Fibroblast of upper back skin (primary cell): Measurements from ENCODE around the gene CNTFR.
A peak's percentile ranks its signal among the peaks of the same experiment; 100 is the strongest.

Experiments
- DNase-seq: peaks from one replicate; pipeline ENCODE4 v3.0.0-alpha.2; 2013

Gene CNTFR

DNA sequence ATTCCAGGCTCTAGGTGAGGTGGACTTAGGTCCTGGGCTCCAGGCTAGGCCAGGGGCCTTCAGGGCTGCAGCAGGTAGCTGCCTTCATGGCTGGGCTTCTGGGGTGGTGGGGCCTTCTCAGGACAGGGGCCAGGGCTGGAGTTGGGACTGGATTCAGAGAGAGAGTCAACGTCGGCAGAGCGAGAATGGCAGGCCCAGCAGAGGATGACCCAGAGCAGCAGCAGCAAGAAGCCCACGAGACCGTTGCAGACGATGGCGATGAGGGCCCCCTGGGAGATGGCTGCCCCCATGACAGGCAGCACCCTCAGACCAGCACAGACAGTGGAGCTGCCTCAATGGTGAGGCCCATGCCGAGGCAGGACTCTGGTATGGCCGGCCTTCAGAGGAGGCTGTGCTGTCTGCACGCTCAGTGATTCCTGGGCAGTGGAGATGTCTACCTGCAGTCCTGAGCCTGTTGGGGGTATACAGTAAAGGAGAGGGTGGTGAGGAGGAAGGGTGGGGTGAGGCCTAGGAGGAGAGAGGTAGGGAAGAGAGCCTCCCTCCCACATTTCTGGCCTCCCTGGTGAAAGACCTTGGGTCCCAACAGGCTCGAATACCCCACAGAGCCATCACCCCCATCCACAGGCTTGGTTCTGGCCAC, 68.0 kb downstream of the CNTFR start:
- no peak for DNase-seq

DNA sequence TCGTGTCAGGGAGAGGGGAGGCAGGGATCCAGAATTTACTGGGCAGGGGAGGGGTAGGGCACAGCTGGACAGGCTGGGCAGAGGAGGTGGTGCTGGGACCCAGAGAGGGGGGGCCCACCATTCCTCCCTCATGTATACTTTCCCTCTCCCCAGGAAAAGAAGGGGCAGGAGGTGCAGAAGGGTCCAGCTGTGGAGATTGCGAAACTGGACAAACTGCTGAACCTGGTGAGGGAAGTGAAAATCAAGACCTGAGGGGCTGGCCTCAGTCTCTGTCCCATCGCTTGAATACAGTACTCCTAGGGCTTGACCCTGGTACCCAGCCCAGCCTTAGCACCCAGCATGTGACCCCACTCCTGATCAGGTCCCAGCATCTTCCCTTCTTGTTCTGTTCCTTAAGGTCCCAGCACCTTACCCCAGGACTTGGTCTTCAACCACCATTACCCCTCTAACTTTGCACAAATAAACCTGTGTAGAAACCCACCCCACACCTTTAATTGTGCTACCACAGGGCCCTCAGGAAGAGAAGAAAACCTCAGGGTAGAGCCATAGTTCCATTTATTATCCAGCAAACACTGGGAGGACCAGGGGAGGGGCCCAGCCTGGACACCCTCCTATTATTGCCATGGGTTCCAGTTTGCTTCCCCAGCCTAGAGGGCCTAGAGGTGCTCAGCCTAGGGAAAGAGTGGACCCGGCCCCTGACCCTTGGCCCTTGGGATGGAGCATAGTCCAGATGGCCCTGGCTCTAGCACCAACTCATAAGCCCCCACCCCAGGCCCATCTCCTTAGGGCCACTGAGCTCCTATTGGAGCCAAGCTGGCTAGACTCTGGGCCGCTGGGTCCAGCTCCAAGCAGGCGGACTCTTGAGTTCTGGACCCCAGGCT, 68.8 kb downstream of the CNTFR start:
- DNase-seq = no peak

- DNase-seq = no peak
Observed at GRCh38 chr9:34520096-34520495, 69.4 kb downstream of the CNTFR start.

DNA sequence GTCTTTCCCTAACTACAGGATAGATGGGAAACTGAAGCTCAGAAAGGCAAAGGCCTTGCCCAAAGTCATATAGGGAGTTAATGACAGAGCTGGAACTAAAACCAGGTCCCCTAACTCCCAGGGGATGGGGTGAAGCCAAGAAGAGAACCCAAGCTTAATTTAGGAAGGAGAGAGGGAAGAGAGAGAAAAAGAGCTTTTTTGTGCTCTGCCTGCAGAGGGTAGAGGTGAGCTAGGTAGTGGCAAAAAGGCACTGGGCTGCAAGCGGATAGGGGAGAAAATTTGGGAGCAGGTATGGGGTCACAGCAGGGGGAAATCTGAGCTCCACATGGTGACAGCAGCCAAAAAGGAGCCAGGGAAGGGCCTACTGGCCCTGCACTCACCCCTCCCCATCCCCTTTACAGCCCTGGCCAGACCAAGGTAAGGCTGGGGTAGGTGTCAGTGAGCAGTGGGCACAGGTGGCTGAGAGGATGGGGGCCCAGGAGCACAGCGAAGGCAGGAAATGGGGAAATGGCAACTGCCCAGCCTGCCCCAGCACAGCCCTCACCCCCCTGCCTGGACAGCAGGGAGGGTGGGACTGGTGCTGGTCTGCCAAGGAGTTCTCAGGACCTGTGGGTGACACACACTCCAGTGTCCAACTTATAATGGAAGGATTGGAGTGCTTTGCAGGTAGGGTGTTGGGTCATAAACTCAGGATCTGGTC, 70.1 kb downstream of the CNTFR start:
- DNase-seq = no peak

GRCh38 chr9:34518896-34519295, 70.6 kb downstream of the CNTFR start:
- no peak for DNase-seq

DNA sequence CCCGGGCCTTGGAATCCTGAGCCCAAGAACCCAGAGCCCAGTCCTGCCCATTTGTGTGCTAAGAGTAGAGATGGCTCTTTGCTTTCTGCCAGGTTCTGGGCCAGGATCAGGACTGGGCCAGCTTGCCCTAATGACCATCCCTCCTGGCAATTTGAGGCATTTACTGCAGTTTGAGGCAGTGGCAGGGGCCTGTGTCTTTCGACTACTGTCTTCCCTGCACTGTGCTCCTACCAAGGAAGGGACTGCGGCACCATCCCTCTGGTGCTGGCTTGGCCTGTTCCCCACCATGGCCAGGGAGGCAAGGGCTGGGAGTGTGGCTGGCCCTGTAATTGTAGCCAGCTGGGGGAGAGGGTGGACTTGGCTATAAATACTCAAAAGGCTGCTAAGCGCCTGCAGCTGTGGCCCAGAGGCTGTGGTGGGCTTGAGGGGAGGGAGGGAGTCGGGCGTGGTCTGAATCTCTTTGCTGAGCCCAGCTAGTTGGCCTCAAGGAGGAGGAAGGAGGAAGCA, 71.4 kb downstream of the CNTFR start:
- DNase-seq = no peak

DNA sequence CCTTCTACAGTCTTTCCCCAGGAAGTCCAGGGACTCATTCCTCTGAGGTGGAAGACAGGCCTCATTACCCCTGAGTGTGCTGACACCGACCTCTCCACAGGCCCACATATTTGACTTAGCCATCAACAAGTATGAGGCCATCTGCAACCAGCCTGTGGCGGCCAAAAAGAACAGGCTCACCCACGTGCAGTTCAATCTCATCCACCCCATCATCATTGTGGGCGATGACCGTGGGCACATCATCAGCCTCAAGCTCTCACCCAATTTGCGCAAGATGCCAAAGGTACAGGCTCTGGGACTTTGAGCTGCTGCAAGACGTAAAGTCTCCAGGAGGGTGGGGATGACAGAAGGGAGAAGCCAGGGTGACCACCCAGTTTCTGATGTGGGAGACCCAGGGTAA, 72.3 kb downstream of the CNTFR start:
- DNase-seq = no peak

GRCh38 chr9:34515959-34516358, 73.6 kb downstream of the CNTFR start:
- no peak for DNase-seq

- DNase-seq = no peak
Observed at GRCh38 chr9:34514816-34515215, 74.7 kb downstream of the CNTFR start.

GRCh38 chr9:34514401-34514800, 75.1 kb downstream of the CNTFR start:
- DNase-seq = no peak

GRCh38 chr9:34513567-34514214, 75.8 kb downstream of the CNTFR start:
- peak; percentile 39 for DNase-seq

DNA sequence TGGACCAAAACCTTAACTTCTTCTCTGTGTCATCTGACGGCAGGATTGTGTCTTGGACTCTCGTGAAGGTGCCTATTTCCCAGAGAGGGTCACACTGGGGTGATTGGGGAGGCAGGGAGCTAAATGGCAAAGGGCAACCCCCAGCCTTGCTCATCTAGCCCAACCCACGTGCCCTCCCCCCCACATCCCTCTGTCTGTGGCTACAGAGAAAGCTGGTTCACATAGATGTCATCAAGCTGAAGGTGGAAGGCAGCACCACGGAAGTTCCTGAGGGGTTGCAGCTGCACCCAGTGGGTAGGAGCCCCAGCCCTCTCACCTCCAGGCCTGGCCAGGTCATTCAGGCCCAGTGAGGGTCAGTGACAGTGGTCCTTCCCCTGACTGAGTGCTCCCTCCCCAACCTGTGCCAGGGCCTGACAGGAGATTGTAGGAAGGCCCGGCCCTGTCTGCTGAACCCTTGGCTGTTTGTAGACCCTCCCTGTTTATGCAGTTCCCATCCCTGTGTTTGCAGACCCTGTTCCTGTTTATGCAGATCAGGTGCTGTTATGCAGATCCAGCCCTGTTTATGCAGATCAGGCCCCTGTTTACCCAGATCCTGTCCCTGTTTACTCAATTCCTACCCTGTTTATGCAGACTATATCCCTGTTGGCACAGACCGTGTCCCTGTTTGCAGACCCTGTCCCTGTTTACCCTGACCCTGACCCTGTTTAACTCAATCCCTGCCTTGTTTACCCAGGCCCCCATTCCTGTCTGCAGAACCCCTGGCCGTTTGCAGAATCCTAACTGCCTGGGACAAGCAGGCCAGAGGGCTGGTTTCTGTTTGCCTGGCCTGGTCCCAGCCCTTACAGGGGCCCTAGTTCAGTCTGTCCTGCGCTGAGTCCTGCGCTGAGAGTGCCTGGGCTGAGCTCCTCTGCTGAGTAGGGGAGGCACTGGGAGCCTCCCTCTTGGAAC, 77.1 kb downstream of the CNTFR start:
- DNase-seq = no peak

GRCh38 chr9:34510497-34511468, 78.7 kb downstream of the CNTFR start:
- DNase-seq = no peak

- DNase-seq = no peak
Observed at GRCh38 chr9:34508951-34509350, 80.6 kb downstream of the CNTFR start.

DNA sequence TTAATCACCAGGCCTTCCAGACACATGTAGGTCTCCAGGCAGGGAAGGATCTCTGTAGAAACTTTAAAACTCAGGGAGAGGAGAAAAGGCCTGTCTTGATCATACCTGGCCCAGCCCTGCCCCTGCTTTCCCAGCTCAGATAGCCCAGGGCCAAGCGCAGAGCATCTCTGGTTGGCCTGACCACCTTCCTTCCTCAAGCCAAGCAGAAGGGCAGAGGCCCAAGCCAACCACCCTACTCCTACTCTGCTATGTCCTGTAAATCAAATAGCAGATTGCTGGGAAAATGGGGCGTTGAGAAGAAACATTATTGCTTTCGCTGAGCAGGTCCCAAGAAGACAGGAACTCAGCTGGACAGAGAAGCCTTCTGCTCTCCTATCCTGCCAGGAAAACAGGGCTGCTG, 81.1 kb downstream of the CNTFR start:
- no peak for DNase-seq

- DNase-seq = no peak
Observed at GRCh38 chr9:34507966-34508365, 81.6 kb downstream of the CNTFR start.

DNA sequence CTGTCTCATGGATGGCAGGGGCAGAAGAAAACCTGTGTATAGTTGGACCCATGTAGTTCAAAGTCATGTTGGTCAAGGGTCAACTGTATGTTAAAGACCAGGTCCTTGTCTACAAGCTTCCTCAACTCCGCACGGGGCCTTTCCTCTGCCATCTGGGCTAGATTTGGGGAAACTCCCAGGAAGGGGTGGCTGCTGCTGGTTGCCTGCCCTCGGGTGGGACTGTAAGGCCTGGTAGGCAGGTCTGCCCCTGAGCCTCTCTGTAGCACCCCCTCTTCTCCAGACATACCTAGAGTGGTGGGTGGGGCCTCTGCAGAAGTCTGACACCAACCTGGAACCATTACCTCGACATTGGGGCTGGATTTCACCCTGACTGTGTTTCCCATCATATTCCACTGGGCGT, 82.0 kb downstream of the CNTFR start:
- DNase-seq = no peak

DNA sequence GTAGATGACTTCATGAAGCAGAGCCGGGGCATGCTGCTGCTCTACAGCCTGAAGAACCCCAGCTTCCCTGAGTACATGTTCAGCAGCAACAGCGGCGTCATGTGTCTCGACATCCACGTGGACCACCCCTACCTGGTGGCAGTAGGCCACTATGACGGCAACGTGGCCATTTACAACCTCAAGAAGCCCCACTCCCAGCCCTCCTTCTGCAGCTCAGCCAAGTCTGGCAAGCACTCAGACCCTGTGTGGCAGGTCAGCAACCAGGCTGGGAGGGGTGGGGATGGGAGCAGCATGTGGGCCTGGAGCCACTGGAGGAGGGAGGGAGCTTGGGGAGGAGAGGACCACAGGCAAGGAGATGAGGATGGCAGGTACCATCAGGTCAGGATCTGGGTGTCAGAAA, 82.9 kb downstream of the CNTFR start:
- DNase-seq = no peak

- DNase-seq = no peak
Observed at GRCh38 chr9:34505370-34506120, 84.0 kb downstream of the CNTFR start.

DNA sequence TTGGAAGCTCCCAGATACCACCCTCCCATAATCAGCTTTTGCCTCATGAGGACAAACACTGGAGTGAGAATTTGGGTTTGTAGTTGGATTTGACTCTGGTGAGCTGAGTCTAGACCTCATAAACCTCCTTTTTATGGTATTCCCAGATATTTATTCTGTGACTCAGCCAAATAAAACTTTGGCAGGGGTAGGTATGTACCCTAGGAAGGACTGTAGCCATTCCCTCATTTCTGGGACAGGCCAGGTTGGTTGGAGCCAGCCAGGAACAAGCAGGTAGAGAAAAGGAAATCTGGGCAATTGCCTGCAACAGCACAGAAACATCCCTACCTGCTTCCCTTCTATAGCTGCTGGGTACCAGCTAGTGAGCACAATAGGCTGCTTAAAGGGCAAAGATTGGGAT, 86.1 kb downstream of the CNTFR start:
- no peak for DNase-seq
